Measurements from ENCODE around the gene NSRP1. TPM values are rescaled to one million over a fixed set of nuclear protein-coding genes. Genes with fewer than 3 reads are reported as not detected.

The NSRP1 gene
- total and polyA plus RNA-seq, 2 of the 4 experiments (the other 2 are of a cell fraction): 3.4 to 14.2 TPM

DNA sequence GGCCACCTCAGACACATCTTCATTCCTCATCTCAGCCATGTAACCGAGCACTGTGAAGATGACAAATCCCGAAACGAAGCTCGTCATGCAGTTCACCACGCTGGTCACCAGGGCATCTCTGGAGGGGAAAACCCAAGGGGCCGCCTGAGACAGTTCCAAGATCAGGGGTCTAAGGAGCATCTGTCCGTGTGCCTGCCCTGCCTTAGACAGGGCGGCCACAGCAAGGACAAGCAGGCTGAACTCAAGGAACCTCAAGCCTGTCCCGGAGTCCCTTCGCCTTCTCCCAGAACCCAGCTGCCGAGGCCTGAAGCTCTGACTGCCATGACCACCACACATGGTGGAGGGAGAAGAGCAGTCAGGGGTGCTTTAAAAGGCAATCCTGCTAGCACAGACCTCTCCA lies 96.1 kb downstream of the NSRP1 start:
- ATAC-seq (ENCODE audit: low read depth) (no peak), DNase-seq (no peak)
- ChIA-PET CTCF (no interaction called here), POLR2A (ENCODE audit: unreplicated experiment) (no interaction called here)
- no peaks in the 10 kb centered on the region for H3K36me3 ChIP-seq (ENCODE audit: control insufficient read depth, insufficient read depth, low read length)
- no peak overlapping the region for H3K23ac ChIP-seq (ENCODE audit: low read depth, low read length)
- no peak overlapping the region for H2BK15ac ChIP-seq (ENCODE audit: low read depth, low read length)
- no peak overlapping the region for H4K5ac ChIP-seq (ENCODE audit: low read depth, low read length)
- no peak overlapping the region for H3K18ac ChIP-seq (ENCODE audit: low read depth, low read length)
- H4K91ac ChIP-seq (ENCODE audit: insufficient read depth, low read depth, low read length): no peak overlapping the region
- no TSS peak for BruUV-seq (replicated peaks)
- H3K9ac ChIP-seq (ENCODE audit: low read depth, low read length): no peak overlapping the region
- H3K27me3 ChIP-seq (ENCODE audit: control insufficient read depth, insufficient read depth, low read length): peaks cover 36% of the 10 kb centered on the region
- dilution Hi-C loops (cut with HindIII; ENCODE audit: low sequenced_read_pairs, unreplicated experiment) (no loop called here), in situ Hi-C loops (cut with MboI; ENCODE audit: low sequenced_read_pairs) (no loop called here), intact Hi-C loops (cut with micrococcal nuclease) (no loop called here)
- H2AFZ ChIP-seq (replicated peaks; ENCODE audit: low read length, poor library complexity): no peak overlapping the region
- no peak overlapping the region for H3K4me3 ChIP-seq (ENCODE audit: insufficient read depth, low read depth, low read length)
- no peaks in the 10 kb centered on the region for H3K79me1 ChIP-seq (ENCODE audit: low read depth in 1 of 2, low read length in 2 of 2)
- no peaks in the 10 kb centered on the region for H3K9me3 ChIP-seq (ENCODE audit: control insufficient read depth, insufficient read depth, low read length)
- H3K4me2 ChIP-seq (ENCODE audit: low read depth, low read length): no peak overlapping the region
- H3K27ac ChIP-seq (ENCODE audit: insufficient read depth, low read length): no peak overlapping the region
- no peak overlapping the region for H3K4ac ChIP-seq (ENCODE audit: low read depth, low read length)
- H3K56ac ChIP-seq (ENCODE audit: extremely low read depth, insufficient read depth, low read length): no peak overlapping the region
- no peaks in the 10 kb centered on the region for H3K4me1 ChIP-seq (ENCODE audit: control insufficient read depth, insufficient read depth, low read length)
- H3K9me1 ChIP-seq (ENCODE audit: insufficient read depth, low read length): no peaks in the 10 kb centered on the region
- H4K8ac ChIP-seq (ENCODE audit: low read depth in 2 of 2, low read length in 2 of 2): no peak overlapping the region
- no peak overlapping the region for H2BK5ac ChIP-seq (ENCODE audit: low read depth, low read length, poor library complexity, severe bottlenecking)
- H2AK5ac ChIP-seq (ENCODE audit: low read depth, low read length): no peak overlapping the region
- H2BK120ac ChIP-seq (ENCODE audit: low read depth, low read length): no peak overlapping the region
- no peaks in the 10 kb centered on the region for H4K20me1 ChIP-seq (ENCODE audit: insufficient read depth, low read length)
- no peak for TF ChIP-seq SMC3 (IDR thresholded peaks at IDR 0.05; ENCODE audit: low read depth, low read length)
- TF ChIP-seq MXI1 (IDR thresholded peaks at IDR 0.05; ENCODE audit: borderline replicate concordance, low read depth, low read length): no peak
- TF ChIP-seq RCOR1 (IDR thresholded peaks at IDR 0.05; ENCODE audit: insufficient replicate concordance, low read length): no peak
- no peak for TF ChIP-seq RFX5 (IDR thresholded peaks at IDR 0.05; ENCODE audit: low read depth, low read length)
- no peak for TF ChIP-seq CHD1 (IDR thresholded peaks at IDR 0.05; ENCODE audit: low read depth, low read length)
- TF ChIP-seq BHLHE40 (IDR thresholded peaks at IDR 0.05; ENCODE audit: low read depth, low read length): no peak
- TF ChIP-seq MAZ (IDR thresholded peaks at IDR 0.05; ENCODE audit: borderline replicate concordance, low read depth, low read length): no peak
- no peak for TF ChIP-seq CTCF (conservative IDR thresholded peaks at IDR 0.05; ENCODE audit: low read depth, low read length)
- TF ChIP-seq MAFK (IDR thresholded peaks at IDR 0.05; ENCODE audit: low read depth, low read length): no peak
- TF ChIP-seq FOS (IDR thresholded peaks at IDR 0.05; ENCODE audit: low read depth, low read length): no peak
- TF ChIP-seq USF2 (IDR thresholded peaks at IDR 0.05; ENCODE audit: low read depth, low read length): no peak
- TF ChIP-seq RAD21 (IDR thresholded peaks at IDR 0.05; ENCODE audit: low read length): no peak
- TF ChIP-seq, protein P1, sequence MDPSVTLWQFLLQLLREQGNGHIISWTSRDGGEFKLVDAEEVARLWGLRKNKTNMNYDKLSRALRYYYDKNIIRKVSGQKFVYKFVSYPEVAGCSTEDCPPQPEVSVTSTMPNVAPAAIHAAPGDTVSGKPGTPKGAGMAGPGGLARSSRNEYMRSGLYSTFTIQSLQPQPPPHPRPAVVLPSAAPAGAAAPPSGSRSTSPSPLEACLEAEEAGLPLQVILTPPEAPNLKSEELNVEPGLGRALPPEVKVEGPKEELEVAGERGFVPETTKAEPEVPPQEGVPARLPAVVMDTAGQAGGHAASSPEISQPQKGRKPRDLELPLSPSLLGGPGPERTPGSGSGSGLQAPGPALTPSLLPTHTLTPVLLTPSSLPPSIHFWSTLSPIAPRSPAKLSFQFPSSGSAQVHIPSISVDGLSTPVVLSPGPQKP (IDR thresholded peaks at IDR 0.05; ENCODE audit: borderline replicate concordance, low read depth, low read length): no peak
- no peak for TF ChIP-seq NFE2L2 (IDR thresholded peaks at IDR 0.05; ENCODE audit: low read depth, low read length)
- no peak for TF ChIP-seq POLR2A (IDR thresholded peaks at IDR 0.05; ENCODE audit: low read depth, low read length)
- TF ChIP-seq CEBPB (IDR thresholded peaks at IDR 0.05; ENCODE audit: low read depth, low read length): no peak
- 81% methylated on average over 5 of the region's 11 CpGs; no CpG with 5 or more reads in 1 of the 2 experiments for WGBS, 2 experiments (ENCODE audit: extremely low coverage in 2 of 2, insufficient read length in 1 of 2)
- no peak overlapping the region for H2BK20ac ChIP-seq (ENCODE audit: low read depth, low read length)
- no peak overlapping the region for H3K14ac ChIP-seq (replicated peaks; ENCODE audit: low read depth, low read length)
- H2AK9ac ChIP-seq (replicated peaks; ENCODE audit: low read depth, low read length, poor library complexity): no peak overlapping the region

Data from IMR-90 (cell line).